HFF-Myc (cell line): ENCODE data around the gene CCL17.
"Not testable (repeated sequence)": the region's sequence is repeated elsewhere in the genome, so short reads cannot be mapped to it uniquely, and the experiment has no call there.

Source experiments
- DNase-seq: peaks from one replicate; pipeline ENCODE4 v3.0.0-alpha.2; 2011; ENCODE audit warnings: low read depth; ENCODE audit errors: extremely low read depth
- H3K4me3 ChIP-seq: replicated peaks from 2 replicates; pipeline ENCODE4 v1.5.1; 2011; ENCODE audit warnings: low read depth, mild to moderate bottlenecking, control low read depth, low read length
- TF ChIP-seq, protein P1 (sequence below): IDR thresholded peaks from 2 replicates; pipeline ENCODE4 v1.5.1; 2012; ENCODE audit warnings: mild to moderate bottlenecking, low read depth, low read length, control low read depth; ENCODE audit errors: missing control alignments

CCL17 gene

DNA sequence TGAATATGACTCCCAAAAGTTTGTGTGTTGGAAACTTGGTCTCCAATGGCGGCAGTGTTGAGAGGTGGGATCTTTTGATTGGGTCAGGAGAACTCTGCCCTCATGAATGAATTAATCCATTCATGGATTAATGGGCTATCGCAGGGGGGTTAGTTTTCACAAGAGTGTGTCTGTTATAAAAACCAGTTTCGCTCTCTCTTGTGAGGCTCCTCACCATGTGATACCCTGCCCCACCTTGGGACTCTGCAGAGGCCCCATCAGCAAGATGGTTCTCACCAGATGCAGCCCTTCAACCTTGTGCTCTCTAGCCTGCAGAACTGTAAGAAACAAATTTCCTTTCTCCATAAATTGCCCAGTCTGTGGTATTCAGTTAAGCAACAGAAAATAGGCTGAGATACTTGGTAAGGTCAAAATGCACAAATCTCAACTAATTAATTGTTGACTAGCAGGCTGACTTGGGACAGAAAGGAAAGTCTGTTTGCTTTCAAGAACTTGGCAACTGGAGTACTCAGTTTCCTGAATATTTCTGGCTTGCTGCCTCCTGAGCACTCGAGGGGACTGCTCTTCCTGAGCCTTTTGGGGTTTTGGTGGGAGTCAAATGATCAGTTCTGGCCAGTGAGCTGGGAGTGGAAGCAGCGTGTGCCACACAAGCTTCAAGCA, 13.8 kb upstream of the CCL17 start:
- no peak for DNase-seq
- H3K4me3 ChIP-seq: no peak overlapping the region
- TF ChIP-seq, protein P1, sequence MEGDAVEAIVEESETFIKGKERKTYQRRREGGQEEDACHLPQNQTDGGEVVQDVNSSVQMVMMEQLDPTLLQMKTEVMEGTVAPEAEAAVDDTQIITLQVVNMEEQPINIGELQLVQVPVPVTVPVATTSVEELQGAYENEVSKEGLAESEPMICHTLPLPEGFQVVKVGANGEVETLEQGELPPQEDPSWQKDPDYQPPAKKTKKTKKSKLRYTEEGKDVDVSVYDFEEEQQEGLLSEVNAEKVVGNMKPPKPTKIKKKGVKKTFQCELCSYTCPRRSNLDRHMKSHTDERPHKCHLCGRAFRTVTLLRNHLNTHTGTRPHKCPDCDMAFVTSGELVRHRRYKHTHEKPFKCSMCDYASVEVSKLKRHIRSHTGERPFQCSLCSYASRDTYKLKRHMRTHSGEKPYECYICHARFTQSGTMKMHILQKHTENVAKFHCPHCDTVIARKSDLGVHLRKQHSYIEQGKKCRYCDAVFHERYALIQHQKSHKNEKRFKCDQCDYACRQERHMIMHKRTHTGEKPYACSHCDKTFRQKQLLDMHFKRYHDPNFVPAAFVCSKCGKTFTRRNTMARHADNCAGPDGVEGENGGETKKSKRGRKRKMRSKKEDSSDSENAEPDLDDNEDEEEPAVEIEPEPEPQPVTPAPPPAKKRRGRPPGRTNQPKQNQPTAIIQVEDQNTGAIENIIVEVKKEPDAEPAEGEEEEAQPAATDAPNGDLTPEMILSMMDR: no peak

DNA sequence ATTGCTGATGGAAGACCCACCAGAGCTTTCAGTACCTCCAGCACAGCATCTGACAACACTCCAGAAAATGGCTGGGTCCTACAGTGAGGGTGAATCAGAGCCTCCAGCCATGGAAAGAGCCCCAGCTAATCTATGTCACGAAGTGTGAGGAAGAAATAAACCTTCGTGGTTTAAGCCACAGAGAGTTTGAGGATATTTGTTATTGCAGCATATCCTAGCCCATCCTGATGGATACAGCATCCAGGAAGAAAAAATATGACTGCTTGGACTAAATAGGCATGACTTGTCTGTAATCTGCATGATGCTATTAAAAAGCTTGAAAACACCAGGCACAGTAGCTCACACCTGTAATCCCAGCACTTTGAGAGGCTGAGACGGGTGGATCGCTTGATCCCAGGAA, 13.3 kb upstream of the CCL17 start:
- DNase-seq: no peak
- H3K4me3 ChIP-seq: no peak overlapping the region
- TF ChIP-seq, protein P1: no peak

DNA sequence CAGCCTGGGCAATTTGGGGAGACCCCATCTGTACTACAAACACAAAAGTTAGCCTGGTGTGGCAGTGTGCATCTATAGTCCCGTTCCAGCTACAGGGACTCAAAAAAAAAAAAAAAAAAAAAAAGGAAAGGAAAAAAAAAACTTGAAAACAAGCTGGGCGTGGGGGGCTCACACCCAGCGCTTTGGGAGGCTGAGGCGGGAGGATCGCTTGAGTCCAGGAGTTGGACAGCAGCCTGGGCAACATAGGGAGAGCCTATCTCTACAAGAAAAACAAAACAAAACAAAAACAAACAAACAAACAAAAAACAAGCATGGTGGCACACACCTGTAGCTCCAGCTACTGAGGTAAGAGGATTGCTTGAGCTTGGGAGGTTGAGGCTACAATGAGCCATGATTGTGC, 12.9 kb upstream of the CCL17 start:
- no peak overlapping the region for H3K4me3 ChIP-seq
- no peak for DNase-seq
- TF ChIP-seq, protein P1: no peak

DNA sequence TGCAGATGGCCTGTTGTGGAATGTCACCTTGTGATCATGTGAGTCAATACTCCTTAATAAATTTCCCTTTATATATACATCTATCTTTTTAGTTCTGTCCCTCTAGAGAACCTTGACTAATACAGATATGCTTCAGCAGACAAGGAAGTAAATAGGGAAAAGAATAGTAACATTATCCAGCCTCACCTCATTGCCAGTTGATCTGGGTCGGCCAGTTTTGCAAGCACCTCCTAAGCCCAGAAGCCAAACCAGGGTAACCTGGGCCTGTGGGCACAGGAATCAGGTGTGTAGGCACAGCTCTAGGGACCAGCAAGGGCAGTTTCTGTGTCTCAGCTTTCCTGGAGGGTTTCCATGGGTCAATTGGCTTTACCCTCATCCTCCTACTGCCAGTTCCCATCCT, 11.9 kb upstream of the CCL17 start:
- TF ChIP-seq, protein P1: no peak
- no peak for DNase-seq
- no peak overlapping the region for H3K4me3 ChIP-seq

DNA sequence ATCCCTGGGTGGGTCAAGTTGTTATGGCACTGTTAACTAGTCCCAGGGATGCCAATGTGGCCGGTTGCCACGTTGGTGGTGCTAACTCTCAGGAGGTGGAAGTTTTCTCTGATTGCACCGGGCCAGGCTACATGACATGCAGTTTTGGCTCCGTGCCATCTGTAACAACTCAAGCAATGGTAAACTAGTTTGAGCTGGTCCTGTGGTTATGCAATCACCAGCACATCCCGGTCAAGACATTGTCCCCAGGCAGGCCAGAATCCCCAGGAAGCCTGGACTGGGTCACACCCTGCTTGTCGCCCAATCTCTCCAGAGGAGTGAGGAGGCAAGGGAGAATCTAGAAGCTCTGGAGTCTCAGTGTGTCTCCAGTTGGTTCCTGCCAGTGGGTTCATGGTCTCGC, 10.1 kb upstream of the CCL17 start:
- H3K4me3 ChIP-seq: no peak overlapping the region
- no peak for DNase-seq
- TF ChIP-seq, protein P1: no peak

DNA sequence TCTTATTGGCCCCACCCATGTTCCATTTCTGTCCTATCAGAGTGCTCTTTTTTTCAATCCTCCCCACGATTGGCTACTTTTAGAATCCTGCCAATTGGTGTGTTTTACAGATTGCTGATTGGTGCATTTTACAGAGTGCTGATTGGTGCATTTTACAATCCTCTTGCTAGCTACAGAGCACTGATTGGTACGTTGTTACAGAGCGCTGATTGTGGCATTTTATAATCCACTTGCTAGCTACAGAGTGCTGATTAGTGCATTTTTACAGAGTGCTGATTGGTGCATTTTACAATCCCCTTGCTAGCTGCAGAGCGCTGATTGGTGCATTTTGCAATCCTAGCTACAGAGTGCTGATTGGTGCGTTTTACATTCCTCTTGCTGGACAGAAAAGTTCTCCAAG, 9.5 kb upstream of the CCL17 start:
- no peak for DNase-seq
- no peak overlapping the region for H3K4me3 ChIP-seq
- TF ChIP-seq, protein P1: no peak

DNA sequence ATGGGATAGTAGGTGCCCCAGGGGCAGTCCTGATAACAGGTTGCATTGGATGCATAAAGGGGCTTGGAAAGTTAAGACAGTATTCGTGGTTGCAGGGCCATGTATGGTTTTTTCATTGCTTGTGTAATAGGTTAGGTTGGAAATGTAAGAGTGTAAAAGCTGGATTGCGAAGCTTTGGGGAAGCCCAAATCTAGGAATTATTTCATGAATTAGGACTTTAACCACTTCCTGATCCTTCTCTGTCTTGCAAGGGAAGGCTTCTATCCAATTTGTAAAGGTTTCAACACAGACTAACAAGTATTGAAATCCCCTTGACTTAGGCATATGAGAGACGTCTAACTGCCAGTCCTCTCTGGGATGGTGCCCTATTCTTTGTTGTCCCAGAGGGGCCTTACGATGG, 7.8 kb upstream of the CCL17 start:
- DNase-seq: no peak
- H3K4me3 ChIP-seq: no peak overlapping the region
- TF ChIP-seq, protein P1: no peak

DNA sequence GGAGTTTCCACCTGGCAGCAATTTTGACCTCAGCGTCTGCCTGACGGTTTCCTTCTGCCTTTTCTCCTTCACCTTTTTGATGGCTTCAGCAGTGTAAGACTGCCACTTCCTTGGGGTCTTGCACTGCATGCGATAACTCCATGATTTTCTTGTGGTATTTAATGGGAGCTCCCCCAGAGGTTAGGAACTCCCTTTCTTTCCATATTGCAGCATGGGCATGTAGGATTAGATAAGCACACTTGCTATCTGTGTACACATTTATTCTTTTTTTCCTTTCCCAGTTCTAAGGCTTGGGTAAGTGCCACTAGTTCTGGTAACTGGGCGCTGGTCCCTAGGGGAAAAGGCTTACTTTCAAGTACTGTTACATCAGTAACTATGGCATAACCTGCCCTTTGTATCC, 7.1 kb upstream of the CCL17 start:
- H3K4me3 ChIP-seq, DNase-seq: not testable (repeated sequence)
